Stimulated activated CD8-positive, alpha-beta memory T cell treated with anti-CD3 and anti-CD28 coated beads, Interleukin-15, amount 100 ng/mL, for 1 hour (primary cell): ENCODE data around the gene ACSL3.
"Not testable (repeated sequence)": the region's sequence is repeated elsewhere in the genome, so short reads cannot be mapped to it uniquely, and the experiment has no call there.

Experiments used
- DNase-seq: peaks from one replicate; pipeline ENCODE4 v3.0.0-alpha.2; 2020; ENCODE audit warnings: low read depth

The ACSL3 gene

GRCh38 chr2:222851956-222852617 is 8.7 kb upstream of the ACSL3 start:
- no peak for DNase-seq

GRCh38 chr2:222854773-222855700 is 5.8 kb upstream of the ACSL3 start:
- DNase-seq: no peak

- DNase-seq: no peak
Observed at GRCh38 chr2:222859786-222860612, 837 bp upstream of the ACSL3 start.

GRCh38 chr2:222861411-222862105 is 722 bp downstream of the ACSL3 start:
- no peak for DNase-seq

GRCh38 chr2:222862106-222862908 is 1.5 kb downstream of the ACSL3 start:
- no peak for DNase-seq

- no peak for DNase-seq
Observed at GRCh38 chr2:222862909-222863544, 2.2 kb downstream of the ACSL3 start.

- DNase-seq: no peak
Observed at GRCh38 chr2:222864296-222864695, 3.5 kb downstream of the ACSL3 start.

- DNase-seq: no peak
Observed at GRCh38 chr2:222865301-222865700, 4.5 kb downstream of the ACSL3 start.

- DNase-seq: no peak
Observed at GRCh38 chr2:222866358-222866960, 5.6 kb downstream of the ACSL3 start.

GRCh38 chr2:222868560-222869251 is 7.9 kb downstream of the ACSL3 start:
- DNase-seq: not testable (repeated sequence)

- DNase-seq: no peak
Observed at GRCh38 chr2:222869252-222869560, 8.4 kb downstream of the ACSL3 start.

GRCh38 chr2:222871291-222871690 is 10.5 kb downstream of the ACSL3 start:
- DNase-seq: no peak

GRCh38 chr2:222872551-222872950 is 11.7 kb downstream of the ACSL3 start:
- no peak for DNase-seq

GRCh38 chr2:222875482-222875881 is 14.6 kb downstream of the ACSL3 start:
- DNase-seq: no peak

GRCh38 chr2:222876947-222877346 is 16.1 kb downstream of the ACSL3 start:
- DNase-seq: no peak

GRCh38 chr2:222877556-222878300 is 16.9 kb downstream of the ACSL3 start:
- no peak for DNase-seq

GRCh38 chr2:222878301-222878876 is 17.6 kb downstream of the ACSL3 start:
- no peak for DNase-seq

GRCh38 chr2:222878877-222879603 is 18.2 kb downstream of the ACSL3 start:
- no peak for DNase-seq
